Measurements from ENCODE around the gene ATP10B.

DNA sequence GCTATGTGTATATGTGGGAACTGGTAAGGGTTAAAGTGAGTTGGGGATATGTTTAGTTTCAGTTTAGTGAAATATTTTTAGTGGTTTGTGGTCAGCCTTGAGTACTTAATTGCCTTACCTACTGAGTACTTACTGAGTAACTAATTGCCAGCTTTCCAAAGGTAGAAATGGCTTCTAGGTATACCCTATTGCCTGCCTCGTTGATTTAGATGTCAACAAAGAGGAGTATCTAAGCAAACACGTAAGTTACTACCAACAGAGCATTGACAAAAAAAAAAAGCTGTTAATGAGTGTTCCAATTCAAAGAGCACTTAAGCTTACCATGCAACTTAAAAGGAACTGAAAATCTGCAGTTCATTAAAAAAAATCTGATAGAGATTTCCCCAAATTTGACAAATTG, 8.8 kb downstream of the ATP10B start:
- TF ChIP-seq, protein P1, sequence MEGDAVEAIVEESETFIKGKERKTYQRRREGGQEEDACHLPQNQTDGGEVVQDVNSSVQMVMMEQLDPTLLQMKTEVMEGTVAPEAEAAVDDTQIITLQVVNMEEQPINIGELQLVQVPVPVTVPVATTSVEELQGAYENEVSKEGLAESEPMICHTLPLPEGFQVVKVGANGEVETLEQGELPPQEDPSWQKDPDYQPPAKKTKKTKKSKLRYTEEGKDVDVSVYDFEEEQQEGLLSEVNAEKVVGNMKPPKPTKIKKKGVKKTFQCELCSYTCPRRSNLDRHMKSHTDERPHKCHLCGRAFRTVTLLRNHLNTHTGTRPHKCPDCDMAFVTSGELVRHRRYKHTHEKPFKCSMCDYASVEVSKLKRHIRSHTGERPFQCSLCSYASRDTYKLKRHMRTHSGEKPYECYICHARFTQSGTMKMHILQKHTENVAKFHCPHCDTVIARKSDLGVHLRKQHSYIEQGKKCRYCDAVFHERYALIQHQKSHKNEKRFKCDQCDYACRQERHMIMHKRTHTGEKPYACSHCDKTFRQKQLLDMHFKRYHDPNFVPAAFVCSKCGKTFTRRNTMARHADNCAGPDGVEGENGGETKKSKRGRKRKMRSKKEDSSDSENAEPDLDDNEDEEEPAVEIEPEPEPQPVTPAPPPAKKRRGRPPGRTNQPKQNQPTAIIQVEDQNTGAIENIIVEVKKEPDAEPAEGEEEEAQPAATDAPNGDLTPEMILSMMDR (IDR thresholded peaks at IDR 0.05; ENCODE audit: poor library complexity), result no peak
- no peak for TF ChIP-seq EZH2 (IDR thresholded peaks at IDR 0.05; ENCODE audit: borderline replicate concordance)

Measured in hepatocyte (in vitro differentiated cells).